ENCODE measurements around the gene COQ3.

DNA sequence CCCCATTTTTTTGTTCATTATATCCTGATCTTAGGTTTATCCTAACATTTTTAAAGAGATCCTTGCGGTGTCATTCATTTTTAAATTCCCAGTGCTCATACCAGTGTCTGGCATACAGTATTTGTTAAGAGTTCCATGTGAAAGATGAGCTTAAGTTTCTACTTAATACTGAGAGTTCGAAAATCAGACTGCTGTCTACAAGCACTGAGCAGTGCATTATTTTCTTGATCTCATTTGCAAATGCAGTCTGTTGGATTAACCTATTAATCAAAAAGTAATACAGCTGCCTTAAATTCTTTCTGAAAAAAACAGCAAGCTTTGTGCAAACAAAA, 663 bp downstream of the COQ3 start:
- TF ChIP-seq, protein P1, sequence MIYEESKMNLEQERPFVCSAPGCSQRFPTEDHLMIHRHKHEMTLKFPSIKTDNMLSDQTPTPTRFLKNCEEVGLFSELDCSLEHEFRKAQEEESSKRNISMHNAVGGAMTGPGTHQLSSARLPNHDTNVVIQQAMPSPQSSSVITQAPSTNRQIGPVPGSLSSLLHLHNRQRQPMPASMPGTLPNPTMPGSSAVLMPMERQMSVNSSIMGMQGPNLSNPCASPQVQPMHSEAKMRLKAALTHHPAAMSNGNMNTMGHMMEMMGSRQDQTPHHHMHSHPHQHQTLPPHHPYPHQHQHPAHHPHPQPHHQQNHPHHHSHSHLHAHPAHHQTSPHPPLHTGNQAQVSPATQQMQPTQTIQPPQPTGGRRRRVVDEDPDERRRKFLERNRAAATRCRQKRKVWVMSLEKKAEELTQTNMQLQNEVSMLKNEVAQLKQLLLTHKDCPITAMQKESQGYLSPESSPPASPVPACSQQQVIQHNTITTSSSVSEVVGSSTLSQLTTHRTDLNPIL (CRISPR knock-in tag; IDR thresholded peaks at IDR 0.05; ENCODE audit: low read depth): no peak
- no peak for TF ChIP-seq SNAI2 (CRISPR knock-in tag; IDR thresholded peaks at IDR 0.05)
- TF ChIP-seq ARNTL (CRISPR knock-in tag; IDR thresholded peaks at IDR 0.05; ENCODE audit: borderline replicate concordance, low read depth): no peak
